ENCODE results near the gene CELF2.

CELF2 gene

GRCh38 chr10:11303361-11304170 lies 285.9 kb downstream of the CELF2 start:
- DNase-seq (ENCODE audit: low read depth), result no peak

DNA sequence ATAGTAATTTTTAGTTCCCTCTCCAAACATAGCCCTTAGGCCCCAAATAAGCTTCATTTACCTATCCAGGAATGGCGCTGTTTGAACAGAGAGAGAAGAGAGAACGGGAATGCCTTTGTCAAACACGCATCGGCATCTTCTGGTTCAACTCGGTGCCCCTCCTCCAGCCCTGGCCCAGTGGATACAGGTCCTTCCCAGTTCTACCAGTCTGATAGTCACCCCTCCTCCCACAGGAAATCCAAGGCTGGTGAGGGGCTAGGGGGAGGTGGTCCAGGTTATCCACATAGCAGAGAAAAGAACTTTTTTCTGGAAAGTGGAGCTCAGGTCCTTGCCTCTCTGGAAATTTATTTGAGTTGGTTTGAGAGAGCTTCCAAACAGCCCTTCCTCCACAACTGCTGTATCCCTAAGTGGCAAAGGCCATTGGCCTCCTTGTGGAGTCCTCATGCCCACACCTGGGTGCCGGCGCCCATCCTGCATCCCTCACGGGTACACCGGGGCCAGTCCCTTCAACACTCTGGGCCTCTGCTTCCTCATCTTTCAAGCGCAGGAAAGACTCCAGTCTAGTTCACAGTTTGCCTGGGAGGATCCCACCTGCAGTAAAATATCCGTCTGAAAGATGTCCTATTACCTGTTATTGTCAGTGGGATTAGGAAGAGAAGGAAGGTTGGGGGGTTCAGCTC lies 287.4 kb downstream of the CELF2 start:
- no peak for DNase-seq (ENCODE audit: low read depth)

DNA sequence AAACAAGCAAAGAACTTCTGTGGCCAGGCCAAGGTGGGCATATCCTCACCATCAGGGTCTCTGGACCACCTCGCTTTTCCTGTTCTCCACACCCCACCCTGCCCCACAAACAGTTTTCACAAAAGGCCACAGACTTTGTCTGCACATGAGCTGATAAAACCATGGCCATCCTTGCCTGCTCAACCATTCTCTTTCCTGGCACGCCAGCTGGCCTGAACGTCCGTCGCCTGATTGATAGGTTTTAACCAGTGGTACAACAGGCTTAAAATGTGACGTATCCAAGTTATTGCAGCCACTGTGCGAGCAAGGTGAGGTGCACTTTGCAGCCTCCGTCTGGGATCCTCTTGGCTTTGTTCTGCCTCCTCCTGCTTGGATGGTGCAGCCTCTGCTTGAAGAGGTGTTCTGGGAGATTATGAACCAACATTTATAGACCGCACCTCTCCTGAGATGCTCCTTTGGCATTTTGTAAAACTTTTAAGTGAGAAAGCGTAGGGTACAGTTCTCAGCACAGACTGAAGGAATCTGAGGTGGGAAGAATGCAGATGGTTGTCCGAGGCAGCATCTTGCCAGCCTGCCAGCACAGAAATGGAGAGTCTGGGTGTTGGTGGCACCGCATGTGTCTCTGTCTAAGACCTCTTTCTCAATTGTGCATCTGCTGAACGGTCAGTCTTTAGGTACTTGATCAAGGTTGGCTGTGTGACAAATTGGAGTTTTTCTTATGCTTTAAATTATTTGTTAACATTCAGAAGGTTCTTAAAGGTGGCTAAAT lies 288.3 kb downstream of the CELF2 start:
- no peak for DNase-seq (ENCODE audit: low read depth)

GRCh38 chr10:11307004-11307403 lies 289.3 kb downstream of the CELF2 start:
- DNase-seq (ENCODE audit: low read depth), result no peak

DNA sequence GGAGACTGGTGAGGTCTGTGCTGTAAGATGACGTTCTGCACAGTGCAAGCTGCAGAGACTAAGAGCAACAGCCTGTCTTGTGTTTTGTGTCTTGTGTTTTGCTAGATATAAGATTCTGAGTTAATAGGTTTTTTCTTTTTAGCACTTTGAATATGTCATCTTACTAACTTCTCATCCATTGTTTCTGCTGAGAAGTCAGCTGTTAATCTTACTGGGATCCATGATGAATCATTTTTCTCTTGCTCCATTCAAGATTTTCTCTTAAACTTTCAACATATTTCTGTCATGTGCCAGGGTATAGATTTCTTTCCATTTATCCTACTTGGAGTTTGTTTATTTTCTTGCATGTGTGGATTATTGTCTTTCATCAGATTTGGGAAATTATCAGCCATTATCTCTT lies 290.3 kb downstream of the CELF2 start:
- DNase-seq (ENCODE audit: low read depth), result no peak

GRCh38 chr10:11311027-11311426 lies 293.4 kb downstream of the CELF2 start:
- no peak for DNase-seq (ENCODE audit: low read depth)

DNA sequence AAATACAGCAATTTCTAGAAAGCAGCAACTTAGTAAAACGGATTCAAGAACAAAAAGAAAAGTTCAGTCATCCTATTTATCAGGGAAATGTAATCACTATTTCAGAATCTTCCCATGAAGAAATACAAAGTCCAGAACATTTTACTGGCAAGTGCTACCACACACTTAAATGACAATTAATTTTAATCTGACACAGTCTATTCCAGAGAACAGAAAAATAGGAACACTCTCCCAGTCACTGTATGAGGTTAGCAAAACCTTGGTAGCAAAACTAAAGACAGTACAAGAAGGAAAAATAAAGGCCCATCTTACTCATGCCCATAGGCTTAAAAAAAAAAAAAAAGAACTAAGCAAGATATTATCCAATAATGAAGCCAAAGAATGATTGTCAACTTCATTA lies 295.8 kb downstream of the CELF2 start:
- DNase-seq (ENCODE audit: low read depth), result no peak

DNA sequence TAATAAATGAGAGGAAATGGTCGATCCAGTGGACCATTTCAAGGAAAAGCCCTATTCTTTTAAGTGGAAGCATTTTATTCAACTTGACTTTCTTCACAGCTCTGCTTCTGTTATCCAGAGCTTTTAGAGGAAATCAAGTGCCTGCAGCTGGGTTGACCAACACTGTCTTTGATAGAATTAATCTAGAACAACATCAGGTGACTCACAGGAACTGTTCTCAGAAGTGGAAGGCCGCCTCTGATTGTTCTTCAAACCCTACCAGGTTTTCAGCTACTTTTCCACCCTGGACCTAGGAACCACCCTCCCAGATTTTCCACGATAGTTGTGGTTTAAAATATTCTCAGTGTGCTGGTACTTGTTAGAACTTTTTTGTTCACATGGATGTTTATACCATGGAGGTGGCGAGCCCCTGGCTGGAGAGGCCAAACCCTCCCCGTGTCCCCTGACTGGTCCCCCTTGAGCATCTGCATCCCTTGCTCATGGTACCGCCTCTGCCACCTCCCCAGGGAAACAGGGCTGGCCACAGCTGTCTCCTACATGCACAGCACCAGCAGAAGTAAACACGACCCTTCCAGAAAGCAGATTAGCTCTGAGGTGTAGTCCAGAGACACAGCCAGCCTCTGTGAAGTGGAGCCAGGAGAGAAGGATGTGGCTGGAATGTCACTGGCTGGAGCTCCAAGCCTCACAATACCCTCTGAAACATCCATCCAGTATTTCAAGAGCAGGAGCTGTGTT lies 300.4 kb downstream of the CELF2 start:
- DNase-seq (ENCODE audit: low read depth), result no peak

- DNase-seq (ENCODE audit: low read depth), result no peak
Measured at GRCh38 chr10:11318826-11319598, 301.3 kb downstream of the CELF2 start.

DNA sequence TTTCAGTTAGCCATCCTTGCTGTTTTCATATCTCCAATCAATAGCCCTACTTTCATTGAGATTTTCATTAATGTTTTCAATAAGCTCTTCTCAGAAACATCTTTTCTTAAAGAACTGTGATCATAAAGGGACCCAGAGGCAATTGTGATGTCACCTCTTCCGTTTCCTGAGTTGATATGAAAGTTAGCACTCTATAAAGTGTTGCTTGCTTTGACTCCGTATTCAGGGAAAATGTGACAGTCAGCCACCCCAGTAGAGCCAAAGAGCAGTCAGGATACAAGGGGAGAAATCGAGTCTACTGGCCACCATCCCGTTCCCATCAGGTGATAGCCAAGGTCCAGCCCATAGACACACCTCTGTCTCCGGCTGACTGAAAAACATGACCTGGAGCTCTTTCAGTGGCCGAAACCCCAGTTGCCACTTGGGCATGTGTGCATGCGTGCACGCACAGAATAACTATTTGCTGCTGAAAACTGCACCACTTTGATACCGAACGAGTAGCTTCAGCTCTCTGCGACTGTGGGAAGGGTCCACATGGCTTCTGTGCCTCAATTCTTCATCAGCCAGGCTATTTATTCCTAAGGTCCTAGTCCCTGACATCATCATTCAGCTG lies 302.4 kb downstream of the CELF2 start:
- no peak for DNase-seq (ENCODE audit: low read depth)

DNA sequence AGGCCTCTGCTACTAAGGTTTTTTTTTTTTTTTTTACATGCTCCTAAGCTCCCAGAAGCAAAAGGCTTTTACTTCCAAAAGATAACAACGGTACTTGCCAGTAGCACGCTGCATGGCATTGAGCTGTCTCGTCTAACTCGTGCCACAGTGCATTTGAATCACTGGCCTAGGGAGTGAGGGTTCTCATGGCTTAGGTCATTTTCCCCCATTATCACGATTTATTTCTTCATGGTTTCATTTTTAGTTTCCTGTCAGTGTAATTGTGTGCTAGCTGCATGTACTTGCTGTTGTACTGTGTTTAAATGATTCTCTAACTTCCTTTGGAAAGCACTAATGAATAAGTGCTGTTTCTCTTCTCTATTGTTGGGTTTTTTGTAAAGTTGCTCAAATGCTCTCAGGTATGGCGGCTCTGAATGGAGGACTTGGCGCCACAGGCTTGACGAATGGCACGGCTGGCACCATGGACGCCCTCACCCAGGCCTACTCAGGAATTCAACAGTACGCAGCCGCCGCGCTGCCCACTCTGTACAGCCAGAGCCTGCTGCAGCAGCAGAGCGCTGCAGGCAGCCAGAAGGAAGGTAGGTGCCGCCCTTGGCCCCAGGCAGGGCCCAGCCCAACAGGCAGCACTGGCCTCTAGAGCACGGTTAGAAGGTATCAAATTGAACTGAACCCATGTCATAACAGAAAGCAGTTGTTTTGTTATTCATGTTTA lies 303.3 kb downstream of the CELF2 start:
- DNase-seq (ENCODE audit: low read depth), result no peak

DNA sequence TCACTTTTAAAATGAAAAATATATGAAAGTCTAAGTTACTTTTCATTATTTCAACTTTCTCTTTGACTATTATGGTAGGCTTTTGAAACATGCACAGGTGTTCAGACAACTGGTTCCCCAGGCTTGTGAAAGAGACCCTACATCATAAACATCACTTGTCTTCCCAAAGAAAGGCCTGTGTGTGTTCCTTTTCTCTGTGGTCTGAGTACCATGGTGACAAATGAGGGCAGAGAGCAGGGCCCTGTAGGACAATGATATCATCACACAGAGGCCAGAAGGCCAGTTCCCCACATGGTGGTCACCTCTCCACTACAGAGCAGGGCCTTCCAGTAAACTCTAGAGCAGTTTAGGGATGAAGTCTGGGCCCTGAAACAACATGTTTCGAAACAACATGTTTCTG lies 305.0 kb downstream of the CELF2 start:
- DNase-seq (ENCODE audit: low read depth), result no peak

DNA sequence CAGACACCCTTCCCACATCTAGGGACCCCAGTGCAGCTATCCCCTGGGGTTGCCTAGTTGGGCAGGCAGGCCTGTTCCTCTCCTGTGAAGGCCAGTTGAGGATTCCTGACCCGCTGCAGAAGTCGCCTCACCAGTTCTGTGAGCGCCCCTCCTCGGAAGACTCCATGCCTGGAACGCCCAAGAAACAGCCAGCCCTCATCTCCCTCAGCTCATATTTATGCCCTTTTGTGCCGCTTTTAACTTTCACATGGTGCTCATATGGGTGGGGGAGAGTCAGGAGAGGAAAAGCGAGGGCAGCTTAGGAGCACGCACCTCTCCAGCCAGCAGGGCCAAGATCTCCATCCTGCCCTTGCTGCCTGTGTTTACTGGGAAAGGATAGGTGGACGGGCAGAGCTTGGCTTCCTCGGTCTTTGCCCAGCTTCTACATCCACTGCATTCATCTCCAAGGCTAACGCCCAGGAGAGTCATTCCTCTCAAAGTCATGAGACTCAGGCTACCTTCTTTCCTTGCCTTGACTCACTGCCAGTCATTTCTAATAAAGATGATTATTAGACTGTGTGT lies 307.2 kb downstream of the CELF2 start:
- no peak for DNase-seq (ENCODE audit: low read depth)

- no peak for DNase-seq (ENCODE audit: low read depth)
Measured at GRCh38 chr10:11325817-11326216, 308.1 kb downstream of the CELF2 start.

DNA sequence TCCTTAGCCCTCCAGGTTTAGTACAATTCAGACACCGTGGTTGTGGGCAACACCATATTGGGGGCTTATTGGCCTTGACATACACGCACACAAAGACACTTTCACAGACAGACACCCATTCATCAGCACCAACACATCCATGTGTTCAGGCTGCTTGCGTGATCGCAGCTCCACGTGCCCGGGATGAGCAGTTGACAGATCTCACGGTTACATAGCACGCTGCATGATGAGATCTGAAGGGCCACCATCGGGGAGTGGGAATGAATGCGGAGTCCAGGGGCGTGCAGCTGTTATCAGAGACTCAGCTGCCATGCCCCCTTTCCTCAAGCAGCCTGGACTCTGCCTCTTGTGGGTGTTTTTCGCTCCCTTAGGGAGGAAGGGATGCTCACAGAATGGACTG lies 308.6 kb downstream of the CELF2 start:
- DNase-seq (ENCODE audit: low read depth), result no peak

- no peak for DNase-seq (ENCODE audit: low read depth)
Measured at GRCh38 chr10:11326913-11327616, 309.4 kb downstream of the CELF2 start.

- DNase-seq (ENCODE audit: low read depth), result no peak
Measured at GRCh38 chr10:11328264-11329061, 310.8 kb downstream of the CELF2 start.

DNA sequence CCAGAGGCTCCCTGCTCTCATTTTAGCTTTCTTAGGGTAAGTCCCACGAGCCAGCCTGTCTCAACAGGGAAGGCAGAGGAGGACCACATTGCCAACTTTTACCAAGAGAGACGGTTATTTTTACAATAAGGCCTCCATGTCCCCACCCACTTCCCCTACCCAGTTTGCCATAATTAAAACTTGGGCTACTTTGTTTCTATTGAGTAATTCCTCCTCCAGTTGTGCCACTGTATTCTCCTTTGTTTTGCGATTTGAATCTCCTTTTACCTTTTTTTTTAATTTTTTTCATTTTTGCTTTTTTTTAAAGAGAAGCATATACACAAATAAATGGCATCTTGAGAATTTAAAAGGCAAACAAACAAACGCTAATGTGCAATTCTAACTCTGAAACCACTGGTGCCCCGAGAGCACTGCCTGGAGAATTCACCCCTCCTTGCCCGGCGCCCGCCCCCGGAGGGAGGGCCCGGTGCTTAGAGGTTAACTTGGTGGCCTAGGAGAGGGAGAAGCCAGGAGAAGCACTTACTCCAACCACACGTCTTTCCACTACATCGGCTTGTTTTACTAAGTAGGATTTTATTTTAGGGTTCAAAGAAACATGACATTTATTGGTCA lies 311.5 kb downstream of the CELF2 start:
- DNase-seq (ENCODE audit: low read depth), result no peak
